Testis (tissue), 2 donors: ENCODE data around the gene CALD1.

Experiments
- POLR2A ChIP-seq: fragments of 450-650 bp; IDR thresholded peaks from one replicate; pipeline ENCODE4 v1.6.1; 2017; ENCODE audit warnings: antibody characterized with exemption, mild to moderate bottlenecking, moderate library complexity
- TF ChIP-seq, protein P1 (sequence below), 3 experiments: fragments of 450-650 bp in 2 of 3; fragments of 200-600 bp in 1 of 3; sonication (generic) in 1 of 3; IDR thresholded peaks; one replicate each; pipeline ENCODE4 v1.5.1; 2016 to 2019; ENCODE audit warnings: antibody characterized with exemption in 3 of 3, mild to moderate bottlenecking in 2 of 3, moderate library complexity in 1 of 3

GRCh38 chr7:134835463-134835823 lies 56.0 kb downstream of the CALD1 start:
- TF ChIP-seq POLR2A, result no peak
- TF ChIP-seq, protein P1, sequence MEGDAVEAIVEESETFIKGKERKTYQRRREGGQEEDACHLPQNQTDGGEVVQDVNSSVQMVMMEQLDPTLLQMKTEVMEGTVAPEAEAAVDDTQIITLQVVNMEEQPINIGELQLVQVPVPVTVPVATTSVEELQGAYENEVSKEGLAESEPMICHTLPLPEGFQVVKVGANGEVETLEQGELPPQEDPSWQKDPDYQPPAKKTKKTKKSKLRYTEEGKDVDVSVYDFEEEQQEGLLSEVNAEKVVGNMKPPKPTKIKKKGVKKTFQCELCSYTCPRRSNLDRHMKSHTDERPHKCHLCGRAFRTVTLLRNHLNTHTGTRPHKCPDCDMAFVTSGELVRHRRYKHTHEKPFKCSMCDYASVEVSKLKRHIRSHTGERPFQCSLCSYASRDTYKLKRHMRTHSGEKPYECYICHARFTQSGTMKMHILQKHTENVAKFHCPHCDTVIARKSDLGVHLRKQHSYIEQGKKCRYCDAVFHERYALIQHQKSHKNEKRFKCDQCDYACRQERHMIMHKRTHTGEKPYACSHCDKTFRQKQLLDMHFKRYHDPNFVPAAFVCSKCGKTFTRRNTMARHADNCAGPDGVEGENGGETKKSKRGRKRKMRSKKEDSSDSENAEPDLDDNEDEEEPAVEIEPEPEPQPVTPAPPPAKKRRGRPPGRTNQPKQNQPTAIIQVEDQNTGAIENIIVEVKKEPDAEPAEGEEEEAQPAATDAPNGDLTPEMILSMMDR (IDR thresholded peaks at IDR 0.05), result no peak
